SU-DHL-6 (cell line): ENCODE results near the gene SH3RF2.

ENCODE experiments used
- H2AFZ ChIP-seq: fragments of 200-600 bp; sonication (generic); 2 replicates; pipeline ENCODE4 v1.6.1; 2014; ENCODE audit warnings: low read depth, mild to moderate bottlenecking, moderate library complexity, mixed read lengths, antibody characterized with exemption, low read length; ENCODE audit not compliant: severe bottlenecking
- H3F3A ChIP-seq: fragments of 200-600 bp; shearing (Covaris generic); 2 replicates; pipeline ENCODE4 v1.6.0; 2016; ENCODE audit warnings: antibody characterized with exemption, mild to moderate bottlenecking; ENCODE audit not compliant: insufficient read depth
- H3K27ac ChIP-seq: fragments of 200-600 bp; sonication (generic); 2 replicates; pipeline ENCODE4 v1.5.1; 2016; ENCODE audit warnings: low read depth, mild to moderate bottlenecking, low read length, moderate library complexity, mixed read lengths
- H3K27me3 ChIP-seq: fragments of 200-600 bp; sonication (generic), shearing (Covaris generic); 2 replicates; pipeline ENCODE4 v1.6.0; 2014; ENCODE audit warnings: mild to moderate bottlenecking, low read length
- H3K36me3 ChIP-seq: fragments of 200-600 bp; sonication (generic); 2 replicates; pipeline ENCODE4 v1.6.1; 2014; ENCODE audit warnings: mild to moderate bottlenecking, low read length, mixed read lengths
- H3K4me2 ChIP-seq: fragments of 300-600, 200-600 bp; shearing (Covaris generic), sonication (generic); 2 replicates; pipeline ENCODE4 v1.6.0; 2014; ENCODE audit warnings: low read length, low read depth, mild to moderate bottlenecking; ENCODE audit not compliant: poor library complexity, severe bottlenecking
- H3K4me3 ChIP-seq: fragments of 200-600 bp; sonication (generic); 2 replicates; pipeline ENCODE4 v1.5.1; 2014; ENCODE audit warnings: antibody characterized with exemption, low read length, mild to moderate bottlenecking, mixed read lengths; ENCODE audit not compliant: insufficient read depth, poor library complexity, severe bottlenecking
- H3K79me2 ChIP-seq: fragments of 200-600 bp; sonication (generic); 2 replicates; pipeline ENCODE4 v1.6.1; 2014; ENCODE audit warnings: mild to moderate bottlenecking, low read length, moderate library complexity; ENCODE audit not compliant: insufficient read depth
- H3K9ac ChIP-seq: fragments of 200-600 bp; sonication (generic); 2 replicates; pipeline ENCODE4 v1.7.0; 2014; ENCODE audit warnings: mild to moderate bottlenecking, low read length
- H3K9me2 ChIP-seq: fragments of 200-600 bp; sonication (generic); replicated peaks from 2 replicates; pipeline ENCODE4 v1.6.1; 2014; ENCODE audit warnings: low read length; ENCODE audit not compliant: insufficient read depth
- H3K9me3 ChIP-seq: fragments of 200-600 bp; sonication (generic); 2 replicates; pipeline ENCODE4 v1.6.1; 2014; ENCODE audit warnings: low read length, mixed read lengths; ENCODE audit not compliant: insufficient read depth
- H4K20me1 ChIP-seq: fragments of 200-600 bp; sonication (generic); 2 replicates; pipeline ENCODE4 v1.6.1; 2014; ENCODE audit warnings: low read depth, mild to moderate bottlenecking, antibody characterized with exemption, low read length, moderate library complexity, mixed read lengths
- EZH2phosphoT487 ChIP-seq: fragments of 200-600 bp; sonication (generic), shearing (Covaris generic); conservative IDR thresholded peaks from 2 replicates; pipeline ENCODE4 v1.6.1; 2018; ENCODE audit warnings: mild to moderate bottlenecking, antibody characterized with exemption, low read length, moderate library complexity, mixed read lengths
- TF ChIP-seq, protein P1 (sequence below): fragments of 200-600 bp; sonication (generic); IDR thresholded peaks from one replicate; pipeline ENCODE4 v1.5.1; 2017; ENCODE audit warnings: antibody characterized with exemption, mild to moderate bottlenecking, low read length, moderate library complexity; ENCODE audit not compliant: insufficient read depth, poor library complexity, severe bottlenecking

Gene SH3RF2

DNA sequence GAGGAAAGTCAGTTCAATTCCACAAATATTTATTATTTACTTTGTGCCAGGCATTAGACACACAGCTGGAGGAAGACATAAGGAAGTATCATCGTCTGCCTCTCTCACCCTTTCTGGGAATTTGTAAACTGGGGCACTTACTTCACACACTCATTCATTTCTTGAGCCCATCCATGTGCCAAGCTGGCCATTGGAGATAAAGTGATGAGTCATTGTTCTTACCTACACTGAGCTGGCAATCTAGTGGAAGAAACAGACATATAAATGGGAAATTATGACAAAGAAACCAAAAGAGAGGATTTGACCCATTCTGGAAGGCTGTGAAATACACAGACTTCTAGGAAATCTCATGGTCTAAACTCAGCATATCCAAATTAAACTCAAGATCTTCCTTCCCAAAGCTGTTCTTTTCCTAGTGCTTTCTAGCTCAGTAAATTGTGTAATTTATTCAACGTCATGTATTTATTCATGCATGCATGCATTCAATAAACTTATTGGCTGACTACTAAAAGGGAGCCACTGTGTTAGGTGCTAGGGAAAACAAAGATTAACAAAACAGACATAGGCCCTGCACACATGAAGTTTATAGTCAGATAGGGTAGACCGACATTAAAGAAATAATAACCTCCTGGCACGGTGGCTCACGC, 65.3 kb downstream of the SH3RF2 start:
- no peak for TF ChIP-seq EZH2phosphoT487
- H3K4me3 ChIP-seq = no peak overlapping the region
- no peak overlapping the region for H3K9ac ChIP-seq
- H3K27ac ChIP-seq = no peak overlapping the region
- no peaks in the 10 kb centered on the region for H3F3A ChIP-seq
- no peak overlapping the region for H2AFZ ChIP-seq
- no peaks in the 10 kb centered on the region for H4K20me1 ChIP-seq
- no peaks in the 10 kb centered on the region for H3K36me3 ChIP-seq
- H3K9me3 ChIP-seq = no peaks in the 10 kb centered on the region
- no peak overlapping the region for H3K4me2 ChIP-seq
- H3K9me2 ChIP-seq = no peaks in the 10 kb centered on the region
- no peaks in the 10 kb centered on the region for H3K27me3 ChIP-seq
- H3K79me2 ChIP-seq = no peaks in the 10 kb centered on the region

DNA sequence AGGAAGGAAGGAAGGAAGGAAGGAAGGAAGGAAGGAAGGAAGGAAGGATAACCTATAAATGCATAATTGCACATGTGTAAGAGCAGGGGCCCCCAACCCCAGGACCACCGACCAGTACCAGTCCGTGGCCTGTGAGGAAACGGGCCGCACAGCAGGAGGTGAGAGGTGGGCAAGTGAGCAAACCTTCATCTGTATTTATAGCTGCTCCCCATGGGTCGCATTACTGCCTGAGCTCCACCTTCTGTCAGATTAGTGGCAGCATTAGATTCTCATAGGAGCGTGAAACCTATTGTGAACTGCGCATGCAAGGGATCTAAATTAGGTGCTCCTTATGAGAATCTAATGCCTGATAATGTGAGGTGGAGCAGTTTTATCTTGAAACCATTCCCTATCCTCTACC, 66.1 kb downstream of the SH3RF2 start:
- TF ChIP-seq, protein P1, sequence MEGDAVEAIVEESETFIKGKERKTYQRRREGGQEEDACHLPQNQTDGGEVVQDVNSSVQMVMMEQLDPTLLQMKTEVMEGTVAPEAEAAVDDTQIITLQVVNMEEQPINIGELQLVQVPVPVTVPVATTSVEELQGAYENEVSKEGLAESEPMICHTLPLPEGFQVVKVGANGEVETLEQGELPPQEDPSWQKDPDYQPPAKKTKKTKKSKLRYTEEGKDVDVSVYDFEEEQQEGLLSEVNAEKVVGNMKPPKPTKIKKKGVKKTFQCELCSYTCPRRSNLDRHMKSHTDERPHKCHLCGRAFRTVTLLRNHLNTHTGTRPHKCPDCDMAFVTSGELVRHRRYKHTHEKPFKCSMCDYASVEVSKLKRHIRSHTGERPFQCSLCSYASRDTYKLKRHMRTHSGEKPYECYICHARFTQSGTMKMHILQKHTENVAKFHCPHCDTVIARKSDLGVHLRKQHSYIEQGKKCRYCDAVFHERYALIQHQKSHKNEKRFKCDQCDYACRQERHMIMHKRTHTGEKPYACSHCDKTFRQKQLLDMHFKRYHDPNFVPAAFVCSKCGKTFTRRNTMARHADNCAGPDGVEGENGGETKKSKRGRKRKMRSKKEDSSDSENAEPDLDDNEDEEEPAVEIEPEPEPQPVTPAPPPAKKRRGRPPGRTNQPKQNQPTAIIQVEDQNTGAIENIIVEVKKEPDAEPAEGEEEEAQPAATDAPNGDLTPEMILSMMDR = no peak
- no peak for TF ChIP-seq EZH2phosphoT487
- H3K9me2 ChIP-seq = no peaks in the 10 kb centered on the region
- H3K27me3 ChIP-seq = no peaks in the 10 kb centered on the region
- H3K9me3 ChIP-seq = no peaks in the 10 kb centered on the region
- H3F3A ChIP-seq = no peaks in the 10 kb centered on the region
- H4K20me1 ChIP-seq = no peaks in the 10 kb centered on the region
- no peak overlapping the region for H3K4me2 ChIP-seq
- no peaks in the 10 kb centered on the region for H3K36me3 ChIP-seq
- no peak overlapping the region for H3K27ac ChIP-seq
- H3K9ac ChIP-seq = no peak overlapping the region
- no peaks in the 10 kb centered on the region for H3K79me2 ChIP-seq
- H2AFZ ChIP-seq = no peak overlapping the region
- H3K4me3 ChIP-seq = no peak overlapping the region

DNA sequence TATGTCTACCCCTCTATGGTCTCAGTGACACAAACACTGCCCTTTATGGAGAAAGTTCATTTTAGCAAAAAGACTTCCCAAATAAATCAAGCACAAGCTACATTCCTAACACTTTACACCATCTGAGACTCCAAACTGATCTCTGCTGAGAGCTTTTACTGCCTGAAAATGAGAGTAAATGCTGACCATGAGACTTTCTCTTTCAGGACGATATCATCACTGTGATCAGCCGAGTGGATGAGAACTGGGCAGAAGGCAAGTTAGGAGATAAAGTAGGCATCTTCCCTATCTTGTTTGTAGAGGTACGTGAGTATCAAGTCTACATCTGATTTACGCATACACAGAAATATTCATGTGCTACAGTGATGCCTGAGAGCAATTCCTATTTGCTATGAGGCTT, 67.5 kb downstream of the SH3RF2 start:
- Histone ChIP-seq H3K9me2 (no peaks in the 10 kb centered on the region), H3K27ac (no peak overlapping the region), H3K27me3 (no peaks in the 10 kb centered on the region), H3K4me3 (no peak overlapping the region), H3K36me3 (no peaks in the 10 kb centered on the region), H3K79me2 (no peaks in the 10 kb centered on the region), H3K9me3 (no peaks in the 10 kb centered on the region), H3K4me2 (no peak overlapping the region), H2AFZ (no peak overlapping the region), H4K20me1 (no peaks in the 10 kb centered on the region), H3F3A (no peaks in the 10 kb centered on the region), H3K9ac (no peak overlapping the region)
- no peak for TF ChIP-seq EZH2phosphoT487
- TF ChIP-seq, protein P1 = no peak

DNA sequence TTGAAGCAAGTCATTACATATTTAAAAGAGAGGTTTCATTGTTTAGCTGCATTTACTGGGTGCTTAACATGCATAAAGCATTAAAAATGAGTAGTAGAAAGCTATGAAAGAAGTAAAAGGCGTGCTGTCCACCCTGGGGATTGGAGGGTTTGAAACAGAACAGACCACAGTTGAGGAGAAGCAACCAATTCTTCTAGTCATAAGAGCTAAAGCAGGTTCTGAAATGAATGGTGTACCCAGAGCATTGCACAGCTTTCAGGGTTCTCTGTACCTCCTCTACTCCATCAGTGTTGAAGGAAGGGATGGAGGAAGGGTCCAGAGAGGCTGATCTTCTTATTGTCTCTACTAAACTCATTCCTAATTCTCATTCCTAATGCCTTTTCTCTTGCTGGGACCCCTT, 68.9 kb downstream of the SH3RF2 start:
- Histone ChIP-seq H3K36me3 (no peaks in the 10 kb centered on the region), H3K9me2 (no peaks in the 10 kb centered on the region), H3K4me2 (no peak overlapping the region), H2AFZ (no peak overlapping the region), H3K4me3 (no peak overlapping the region), H3F3A (no peaks in the 10 kb centered on the region), H3K79me2 (no peaks in the 10 kb centered on the region), H3K27ac (no peak overlapping the region), H3K9me3 (no peaks in the 10 kb centered on the region), H4K20me1 (no peaks in the 10 kb centered on the region), H3K27me3 (no peaks in the 10 kb centered on the region), H3K9ac (no peak overlapping the region)
- TF ChIP-seq EZH2phosphoT487 = no peak
- TF ChIP-seq, protein P1 = no peak
